Transverse colon (tissue), 4 donors: ENCODE data around the gene CYP4A22.

Experiments used
- CTCF ChIP-seq, 5 experiments: fragments of 200-600 bp in 3 of 5; fragments of 450-650 bp in 2 of 5; sonication (generic) in 3 of 5; IDR thresholded peaks; 1 replicate in 2 of 5; 2 replicates in 3 of 5; pipeline ENCODE4 v1.5.1; 2016 to 2017; ENCODE audit warnings: antibody characterized with exemption in 5 of 5, inconsistent platforms in 3 of 5, mild to moderate bottlenecking in 2 of 5, moderate library complexity in 1 of 5
- POLR2A ChIP-seq: fragments of 450-650 bp; IDR thresholded peaks from one replicate; pipeline ENCODE4 v1.6.1; 2016; ENCODE audit warnings: antibody characterized with exemption, mild to moderate bottlenecking, moderate library complexity
- POLR2AphosphoS5 ChIP-seq, 3 donors: sonication (generic); formaldehyde crosslinking; IDR thresholded peaks; one replicate each; pipeline ENCODE4 v1.6.1; 2016; ENCODE audit warnings: antibody characterized with exemption in 3 of 3

GRCh38 chr1:47104816-47105215 lies 32.4 kb upstream of the CYP4A22 start:
- TF ChIP-seq CTCF (IDR thresholded peaks at IDR 0.05) (no peak), POLR2AphosphoS5 (IDR thresholded peaks at IDR 0.05) (no peak), POLR2A (no peak)
